Measurements from ENCODE around the gene ATP5PF.

- TF ChIP-seq SETDB1 (IDR thresholded peaks at IDR 0.05; ENCODE audit: insufficient read length, low read length) (no peak), ZBTB8A (tag by site-specific recombination; IDR thresholded peaks at IDR 0.05) (no peak)
Observed at GRCh38 chr21:25721987-25722386, 12.7 kb downstream of the ATP5PF start.
